ENCODE results near the gene SLX4IP.

Gene SLX4IP

GRCh38 chr20:10547276-10548114 lies 112.4 kb downstream of the SLX4IP start:
- DNase-seq (ENCODE audit: low read depth): no peak
- no peak overlapping the region for H3K4me3 ChIP-seq (ENCODE audit: low read depth, low read length)
- no peak for TF ChIP-seq MYC (IDR thresholded peaks at IDR 0.05; ENCODE audit: low read depth, low read length)
- TF ChIP-seq POLR2A (IDR thresholded peaks at IDR 0.05; ENCODE audit: extremely low read depth, insufficient read length): no peak
- no peak for TF ChIP-seq CTCF (IDR thresholded peaks at IDR 0.05; ENCODE audit: low read depth, low read length)
- no peak for TF ChIP-seq MAX (IDR thresholded peaks at IDR 0.05; ENCODE audit: low read depth, low read length)

- no peak for TF ChIP-seq CTCF (IDR thresholded peaks at IDR 0.05; ENCODE audit: low read depth, low read length)
- TF ChIP-seq MYC (IDR thresholded peaks at IDR 0.05; ENCODE audit: low read depth, low read length): no peak
- TF ChIP-seq POLR2A (IDR thresholded peaks at IDR 0.05; ENCODE audit: extremely low read depth, insufficient read length): no peak
- no peak for TF ChIP-seq MAX (IDR thresholded peaks at IDR 0.05; ENCODE audit: low read depth, low read length)
- no peak for DNase-seq (ENCODE audit: low read depth)
- H3K4me3 ChIP-seq (ENCODE audit: low read depth, low read length): no peak overlapping the region
Observed at GRCh38 chr20:10549511-10549910, 114.4 kb downstream of the SLX4IP start.

GRCh38 chr20:10550204-10551118 lies 115.4 kb downstream of the SLX4IP start:
- TF ChIP-seq CTCF (IDR thresholded peaks at IDR 0.05; ENCODE audit: low read depth, low read length) (no peak), MAX (IDR thresholded peaks at IDR 0.05; ENCODE audit: low read depth, low read length) (peak; percentile 79), MYC (IDR thresholded peaks at IDR 0.05; ENCODE audit: low read depth, low read length) (peak; percentile 63; the same call in 1 of the 2 replicates)
- peak; percentile 82 for DNase-seq (ENCODE audit: low read depth)

GRCh38 chr20:10551732-10552724 lies 116.9 kb downstream of the SLX4IP start:
- H3K4me3 ChIP-seq (ENCODE audit: low read depth, low read length): no peak overlapping the region
- TF ChIP-seq CTCF (IDR thresholded peaks at IDR 0.05; ENCODE audit: low read depth, low read length) (no peak), POLR2A (IDR thresholded peaks at IDR 0.05; ENCODE audit: extremely low read depth, insufficient read length) (no peak), MYC (IDR thresholded peaks at IDR 0.05; ENCODE audit: low read depth, low read length) (no peak), MAX (IDR thresholded peaks at IDR 0.05; ENCODE audit: low read depth, low read length) (no peak)
- DNase-seq (ENCODE audit: low read depth): peak; percentile 74

More at GRCh38 chr20:10550204-10551118, 115.4 kb downstream of the SLX4IP start:
- no peak overlapping the region for H3K4me3 ChIP-seq (ENCODE audit: low read depth, low read length)
